ENCODE data around the gene TRNAU1AP.
"Not testable (repeated sequence)": the region's sequence is repeated elsewhere in the genome, so short reads cannot be mapped to it uniquely, and the experiment has no call there.

Gene TRNAU1AP

DNA sequence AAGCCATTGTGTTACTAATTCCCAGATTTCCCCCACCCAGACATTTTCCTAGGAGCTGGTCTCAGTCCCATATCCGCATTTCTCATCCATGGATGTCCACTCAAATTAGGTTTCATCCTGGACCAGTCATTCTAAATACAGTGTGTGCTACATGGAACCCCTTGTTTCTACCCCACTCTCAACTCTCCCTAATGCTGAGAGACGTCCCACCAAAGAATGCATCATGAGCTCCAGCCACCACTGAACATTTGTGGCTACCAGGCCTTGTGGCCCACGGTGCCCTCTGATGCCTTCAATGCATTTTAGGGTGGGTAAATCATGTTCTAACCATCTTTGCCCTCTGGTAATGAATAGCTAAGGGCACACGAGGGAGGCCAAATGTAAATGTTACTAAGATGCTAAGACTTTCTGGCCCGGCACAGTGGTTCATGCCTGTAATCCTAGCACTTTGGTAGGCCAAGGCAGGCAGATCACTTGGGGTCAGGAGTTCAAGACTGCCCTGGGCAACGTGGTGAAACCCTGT, 25.9 kb downstream of the TRNAU1AP start:
- DNase-seq, result no peak

GRCh38 chr1:28579401-28579800, 26.5 kb downstream of the TRNAU1AP start:
- no peak for DNase-seq

- DNase-seq, result peak; percentile 28
These were observed 28.0 kb downstream of the TRNAU1AP start for GRCh38 chr1:28580722-28581530.

GRCh38 chr1:28581531-28582247, 28.8 kb downstream of the TRNAU1AP start:
- peak; percentile 98 for DNase-seq

GRCh38 chr1:28582248-28582615, 29.3 kb downstream of the TRNAU1AP start:
- peak; percentile 33 for DNase-seq

DNA sequence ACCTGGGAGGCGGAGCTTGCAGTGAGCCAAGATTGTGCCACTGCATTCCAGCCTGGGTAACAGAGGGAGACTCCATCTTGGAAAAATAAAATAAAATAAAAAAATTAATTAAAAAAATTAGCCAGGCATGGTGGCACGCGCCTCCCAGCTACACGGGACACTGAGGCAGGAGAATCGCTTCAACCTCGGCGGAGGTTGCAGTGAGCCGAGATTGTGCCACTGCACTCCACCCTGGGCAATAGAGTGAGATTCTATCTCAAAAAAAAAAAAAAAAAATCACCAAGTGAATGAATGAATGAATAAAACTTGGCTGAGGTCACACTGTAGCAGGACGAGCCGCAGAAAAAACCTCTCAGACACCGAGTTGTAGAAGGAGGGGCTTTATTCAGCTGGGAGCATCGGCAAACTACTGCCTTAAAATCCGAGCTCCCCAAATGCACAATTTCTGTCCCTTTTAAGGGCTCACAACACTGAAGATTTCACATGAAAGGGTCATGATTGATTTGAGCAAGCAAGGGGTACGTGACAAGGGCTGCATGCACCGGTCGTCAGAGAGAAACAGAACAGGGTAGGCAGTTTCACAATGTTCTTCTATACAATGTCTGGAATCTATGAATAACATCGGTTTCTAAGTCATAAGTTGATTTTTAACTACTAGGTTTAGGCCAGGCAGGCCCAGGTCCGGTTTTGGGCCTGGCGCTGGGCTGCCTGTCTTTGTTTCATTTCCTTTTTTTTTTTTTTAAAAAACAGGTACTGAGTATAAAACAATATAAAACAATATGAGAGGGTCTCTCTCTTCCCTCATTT, 33.9 kb downstream of the TRNAU1AP start:
- DNase-seq, result not testable (repeated sequence)

GRCh38 chr1:28591708-28592320, 38.9 kb downstream of the TRNAU1AP start, which contains the start of gene RAB42:
RAB42 (plus strand) TSS chr1:28592265; CDS start chr1:28592512, 247 bp downstream.
- DNase-seq, result peak; percentile 73

GRCh38 chr1:28592321-28593071, 39.6 kb downstream of the TRNAU1AP start:
- peak; percentile 28 for DNase-seq

- DNase-seq, result not testable (repeated sequence)
These were observed 41.1 kb downstream of the TRNAU1AP start for GRCh38 chr1:28593988-28594356.

DNA sequence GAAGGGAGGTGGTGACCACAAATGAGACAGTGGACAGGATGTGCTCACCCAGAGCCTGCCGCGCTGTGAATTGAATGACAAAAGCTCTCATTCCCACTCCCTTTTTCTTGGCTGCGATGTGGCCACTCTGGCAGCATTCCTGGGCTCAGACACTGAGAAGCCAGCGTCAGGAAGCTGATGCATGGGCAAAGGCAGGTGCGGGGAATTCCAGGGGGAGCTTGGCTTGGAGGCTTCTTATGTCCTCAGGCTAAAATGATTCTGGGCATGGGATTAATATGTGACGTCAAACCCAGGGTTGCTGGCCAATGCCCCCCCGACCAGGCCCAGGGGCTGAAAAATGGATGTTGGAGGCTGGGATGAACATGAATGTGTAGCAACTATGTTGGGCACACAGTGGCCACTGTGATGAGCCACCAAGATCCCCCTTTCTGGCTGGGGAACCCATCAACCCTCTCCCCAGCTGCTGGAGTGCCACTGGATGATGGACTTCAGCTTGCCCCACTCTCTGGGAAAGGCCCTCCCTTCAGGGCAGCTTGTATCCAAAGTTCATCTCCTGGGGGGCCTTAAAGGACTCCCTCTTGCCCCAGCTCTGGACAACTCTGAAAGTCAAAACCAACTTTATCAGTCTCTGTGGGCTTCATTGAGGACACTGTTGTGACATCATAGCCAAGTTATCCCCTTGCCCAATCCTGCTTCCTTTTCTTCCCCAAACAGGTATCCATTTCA, 42.0 kb downstream of the TRNAU1AP start:
- DNase-seq, result peak; percentile 75

GRCh38 chr1:28595412-28596191, 42.7 kb downstream of the TRNAU1AP start:
- DNase-seq, result no peak

- DNase-seq, result not testable (repeated sequence)
These were observed 43.4 kb downstream of the TRNAU1AP start for GRCh38 chr1:28596276-28596675.

GRCh38 chr1:28601696-28602095, 48.8 kb downstream of the TRNAU1AP start:
- no peak for DNase-seq

- peak; percentile 79 for DNase-seq
These were observed 49.9 kb downstream of the TRNAU1AP start for GRCh38 chr1:28602536-28603439.

- DNase-seq, result no peak
These were observed 51.5 kb downstream of the TRNAU1AP start for GRCh38 chr1:28604411-28604810.

GRCh38 chr1:28604962-28605361, 52.1 kb downstream of the TRNAU1AP start:
- DNase-seq, result no peak

GRCh38 chr1:28606771-28607170, 53.9 kb downstream of the TRNAU1AP start:
- DNase-seq, result no peak

DNA sequence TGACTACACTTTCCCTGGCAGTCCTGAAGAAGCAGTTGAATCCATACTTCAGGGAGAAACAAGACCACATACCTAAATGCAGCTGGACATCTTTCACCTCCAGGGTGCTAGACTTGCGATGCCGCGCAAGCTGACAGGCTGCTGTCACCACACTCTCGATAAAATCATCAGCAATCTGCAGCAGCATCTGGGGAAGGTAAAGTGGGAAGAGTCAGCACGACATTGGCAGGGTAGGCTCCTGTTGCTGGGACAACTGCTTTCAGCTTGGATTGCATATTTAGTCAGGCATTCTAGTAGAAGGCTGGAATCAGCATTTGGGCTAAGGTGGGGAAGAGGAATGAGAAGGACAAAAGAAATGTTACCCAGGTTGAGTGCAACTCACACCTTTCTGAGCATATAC, 60.3 kb downstream of the TRNAU1AP start:
- no peak for DNase-seq

Measured in femur (tissue), 1 donor.